Mesendoderm (in vitro differentiated cells): ENCODE results near the gene CCDC18. TPM values are rescaled to one million over a fixed set of nuclear protein-coding genes. Genes with fewer than 3 reads are reported as not detected.

ENCODE experiments used
- DNase-seq: peaks from one replicate; pipeline ENCODE4 v3.0.0; 2013
- H2AK5ac ChIP-seq: 2 replicates; pipeline ENCODE4 v1.6.1; 2013; ENCODE audit warnings: low read length, inconsistent platforms
- H2BK120ac ChIP-seq: 2 replicates; pipeline ENCODE4 v1.6.1; 2013; ENCODE audit warnings: low read depth, mild to moderate bottlenecking, low read length, moderate library complexity, mixed read lengths
- H2BK15ac ChIP-seq: replicated peaks from 2 replicates; pipeline ENCODE4 v1.6.1; 2013; ENCODE audit warnings: low read depth, mild to moderate bottlenecking, moderate library complexity
- H2BK5ac ChIP-seq: 2 replicates; pipeline ENCODE4 v1.6.1; 2013; ENCODE audit warnings: low read length, inconsistent platforms
- H3K18ac ChIP-seq: 2 replicates; pipeline ENCODE4 v1.6.1; 2013; ENCODE audit warnings: mild to moderate bottlenecking, low read length, mixed read lengths
- H3K23ac ChIP-seq: one replicate; pipeline ENCODE4 v1.6.1; 2013; ENCODE audit warnings: low read length
- H3K27ac ChIP-seq: 2 replicates; pipeline ENCODE4 v1.5.1; 2013; ENCODE audit warnings: low read depth, mild to moderate bottlenecking, inconsistent platforms, low read length, moderate library complexity
- H3K27me3 ChIP-seq: 2 replicates; pipeline ENCODE4 v1.6.1; 2013; ENCODE audit warnings: low read length, control low read depth, mild to moderate bottlenecking, inconsistent platforms; ENCODE audit not compliant: insufficient read depth, poor library complexity
- H3K36me3 ChIP-seq: 2 replicates; pipeline ENCODE4 v1.6.1; 2013; ENCODE audit warnings: low read length, inconsistent platforms; ENCODE audit not compliant: control insufficient read depth, insufficient read depth
- H3K4ac ChIP-seq: one replicate; pipeline ENCODE4 v1.6.1; 2013; ENCODE audit warnings: low read depth, mild to moderate bottlenecking, low read length, moderate library complexity
- H3K4me1 ChIP-seq: 2 replicates; pipeline ENCODE4 v1.6.1; 2013; ENCODE audit warnings: low read depth, low read length, inconsistent platforms; ENCODE audit not compliant: control insufficient read depth
- H3K4me2 ChIP-seq: 2 replicates; pipeline ENCODE4 v1.6.1; 2013; ENCODE audit warnings: low read length
- H3K4me3 ChIP-seq: 2 replicates; pipeline ENCODE4 v1.5.1; 2013; ENCODE audit warnings: mild to moderate bottlenecking, low read length
- H3K56ac ChIP-seq: one replicate; pipeline ENCODE4 v1.6.1; 2013; ENCODE audit warnings: low read length
- H3K79me1 ChIP-seq: 2 replicates; pipeline ENCODE4 v1.6.1; 2013; ENCODE audit warnings: low read length, inconsistent platforms
- H3K79me2 ChIP-seq: 2 replicates; pipeline ENCODE4 v1.6.1; 2013; ENCODE audit warnings: mild to moderate bottlenecking, low read length; ENCODE audit not compliant: control insufficient read depth, insufficient read depth
- H3K9ac ChIP-seq: 2 replicates; pipeline ENCODE4 v1.6.1; 2013; ENCODE audit warnings: low read length, inconsistent platforms
- H4K5ac ChIP-seq: one replicate; pipeline ENCODE4 v1.6.1; 2013; ENCODE audit warnings: low read length
- H4K8ac ChIP-seq: one replicate; pipeline ENCODE4 v1.6.1; 2013; ENCODE audit warnings: low read depth, mild to moderate bottlenecking, control low read depth, low read length, moderate library complexity
- WGBS: extraction: QIAGEN DNeasy Blood & Tissue Kit; methylation state at CpG from one replicate; pipeline ENCODE4 v1.1.7; 2013; ENCODE audit warnings: low lambda C conversion rate, missing lambda C conversion rate; ENCODE audit not compliant: insufficient coverage; ENCODE audit errors: extremely low coverage; 5-methylcytosine and 5-hydroxymethylcytosine counted together
- polyA plus RNA-seq, 2 experiments: library from polyadenylated mRNA; stranded (reverse); fragments of 200-250 nt; gene quantifications; one replicate each; pipeline ENCODE4 v1.2.3, GENCODE V29; 2013

CCDC18 gene, protein sequence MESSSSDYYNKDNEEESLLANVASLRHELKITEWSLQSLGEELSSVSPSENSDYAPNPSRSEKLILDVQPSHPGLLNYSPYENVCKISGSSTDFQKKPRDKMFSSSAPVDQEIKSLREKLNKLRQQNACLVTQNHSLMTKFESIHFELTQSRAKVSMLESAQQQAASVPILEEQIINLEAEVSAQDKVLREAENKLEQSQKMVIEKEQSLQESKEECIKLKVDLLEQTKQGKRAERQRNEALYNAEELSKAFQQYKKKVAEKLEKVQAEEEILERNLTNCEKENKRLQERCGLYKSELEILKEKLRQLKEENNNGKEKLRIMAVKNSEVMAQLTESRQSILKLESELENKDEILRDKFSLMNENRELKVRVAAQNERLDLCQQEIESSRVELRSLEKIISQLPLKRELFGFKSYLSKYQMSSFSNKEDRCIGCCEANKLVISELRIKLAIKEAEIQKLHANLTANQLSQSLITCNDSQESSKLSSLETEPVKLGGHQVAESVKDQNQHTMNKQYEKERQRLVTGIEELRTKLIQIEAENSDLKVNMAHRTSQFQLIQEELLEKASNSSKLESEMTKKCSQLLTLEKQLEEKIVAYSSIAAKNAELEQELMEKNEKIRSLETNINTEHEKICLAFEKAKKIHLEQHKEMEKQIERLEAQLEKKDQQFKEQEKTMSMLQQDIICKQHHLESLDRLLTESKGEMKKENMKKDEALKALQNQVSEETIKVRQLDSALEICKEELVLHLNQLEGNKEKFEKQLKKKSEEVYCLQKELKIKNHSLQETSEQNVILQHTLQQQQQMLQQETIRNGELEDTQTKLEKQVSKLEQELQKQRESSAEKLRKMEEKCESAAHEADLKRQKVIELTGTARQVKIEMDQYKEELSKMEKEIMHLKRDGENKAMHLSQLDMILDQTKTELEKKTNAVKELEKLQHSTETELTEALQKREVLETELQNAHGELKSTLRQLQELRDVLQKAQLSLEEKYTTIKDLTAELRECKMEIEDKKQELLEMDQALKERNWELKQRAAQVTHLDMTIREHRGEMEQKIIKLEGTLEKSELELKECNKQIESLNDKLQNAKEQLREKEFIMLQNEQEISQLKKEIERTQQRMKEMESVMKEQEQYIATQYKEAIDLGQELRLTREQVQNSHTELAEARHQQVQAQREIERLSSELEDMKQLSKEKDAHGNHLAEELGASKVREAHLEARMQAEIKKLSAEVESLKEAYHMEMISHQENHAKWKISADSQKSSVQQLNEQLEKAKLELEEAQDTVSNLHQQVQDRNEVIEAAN (N-terminal part only)
- polyA plus RNA-seq (2013, experiment 1 of 2): 11.2 TPM
- polyA plus RNA-seq (2013, experiment 2 of 2): 11.3 TPM

- peak within 1 kb of the TSS; percentile 80 for H3K4me2 ChIP-seq
- peaks cover 20% of the 10 kb centered on the region for H3K79me2 ChIP-seq
- no peak within 1 kb of the TSS for H4K5ac ChIP-seq
- peak within 1 kb of the TSS; percentile 92 for H2BK5ac ChIP-seq
- H3K36me3 ChIP-seq: no peaks in the 10 kb centered on the region
- H2BK120ac ChIP-seq: no peak within 1 kb of the TSS
- H3K27me3 ChIP-seq: no peaks in the 10 kb centered on the region
- no peak within 1 kb of the TSS for H4K8ac ChIP-seq
- peaks cover 6% of the 10 kb centered on the region for H3K79me1 ChIP-seq
- DNase-seq: peak; percentile 82
- no CpG with 5 or more reads among the region's 43 CpGs for WGBS
- H3K4me3 ChIP-seq: peak within 1 kb of the TSS; percentile 96
- no peak within 1 kb of the TSS for H2BK15ac ChIP-seq
- H3K23ac ChIP-seq: peak within 1 kb of the TSS; percentile 67
- peak within 1 kb of the TSS; percentile 44 for H3K4ac ChIP-seq
- H3K56ac ChIP-seq: peak within 1 kb of the TSS; percentile 97
- H3K27ac ChIP-seq: peak within 1 kb of the TSS; percentile 93
- H3K4me1 ChIP-seq: no peaks in the 10 kb centered on the region
- peak within 1 kb of the TSS; percentile 89 for H3K18ac ChIP-seq
- H2AK5ac ChIP-seq: no peak within 1 kb of the TSS
- H3K9ac ChIP-seq: peak within 1 kb of the TSS; percentile 98
These were observed at the start of gene CCDC18 for GRCh38 chr1:93180723-93181613. TSS of gene CCDC18 (plus strand) at chr1:93180724. CDS start at chr1:93183362, 2,638 bp downstream.

GRCh38 chr1:93132638-93133037 lies 47.9 kb upstream of the CCDC18 start:
- H4K5ac ChIP-seq: no peak overlapping the region
- H2BK15ac ChIP-seq: no peak overlapping the region
- H3K23ac ChIP-seq: no peak overlapping the region
- no peaks in the 10 kb centered on the region for H3K79me2 ChIP-seq
- H3K79me1 ChIP-seq: no peaks in the 10 kb centered on the region
- peaks cover 2% of the 10 kb centered on the region for H3K36me3 ChIP-seq
- no peak overlapping the region for H4K8ac ChIP-seq
- no peak overlapping the region for H2AK5ac ChIP-seq
- H3K4me3 ChIP-seq: no peak overlapping the region
- no peak overlapping the region for H3K9ac ChIP-seq
- no peaks in the 10 kb centered on the region for H3K27me3 ChIP-seq
- DNase-seq: no peak
- no peak overlapping the region for H3K27ac ChIP-seq
- no peak overlapping the region for H3K18ac ChIP-seq
- H3K56ac ChIP-seq: no peak overlapping the region
- H3K4me2 ChIP-seq: no peak overlapping the region
- H2BK120ac ChIP-seq: no peak overlapping the region
- H3K4ac ChIP-seq: no peak overlapping the region
- H2BK5ac ChIP-seq: no peak overlapping the region
- no peaks in the 10 kb centered on the region for H3K4me1 ChIP-seq

DNA sequence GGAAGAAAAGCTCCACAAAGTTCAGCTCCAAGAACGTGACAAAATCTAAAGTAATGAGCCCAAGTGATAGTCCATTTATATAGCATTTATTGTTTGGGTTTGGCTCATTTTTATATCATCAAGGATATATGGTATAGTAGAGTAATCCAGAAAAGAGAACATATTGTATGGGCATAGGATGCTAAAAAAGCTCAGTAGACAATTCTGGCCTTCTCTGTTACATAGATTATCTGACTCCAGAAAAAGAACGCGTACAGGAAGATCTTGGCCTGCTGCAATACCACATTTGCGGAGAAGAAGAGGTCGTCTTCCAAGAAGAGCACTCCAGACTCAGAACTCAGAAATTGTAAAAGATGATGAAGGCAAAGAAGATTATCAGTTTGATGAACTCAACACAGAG lies 44.1 kb upstream of the CCDC18 start:
- Histone ChIP-seq H3K4me1 (no peaks in the 10 kb centered on the region), H3K4me3 (no peak overlapping the region), H2BK5ac (no peak overlapping the region), H2BK15ac (no peak overlapping the region), H2BK120ac (no peak overlapping the region), H4K5ac (no peak overlapping the region), H3K18ac (no peak overlapping the region), H3K23ac (no peak overlapping the region), H3K79me2 (no peaks in the 10 kb centered on the region), H2AK5ac (no peak overlapping the region), H3K4me2 (no peak overlapping the region), H3K27ac (no peak overlapping the region), H4K8ac (no peak overlapping the region), H3K36me3 (peaks cover 2% of the 10 kb centered on the region), H3K27me3 (no peaks in the 10 kb centered on the region), H3K56ac (no peak overlapping the region), H3K4ac (no peak overlapping the region), H3K9ac (no peak overlapping the region), H3K79me1 (no peaks in the 10 kb centered on the region)
- WGBS: no CpG with 5 or more reads among the region's 5 CpGs
- DNase-seq: no peak

GRCh38 chr1:93137604-93138292 lies 42.8 kb upstream of the CCDC18 start:
- Histone ChIP-seq H4K8ac (no peak overlapping the region), H3K9ac (no peak overlapping the region), H3K79me1 (no peaks in the 10 kb centered on the region), H3K27ac (no peak overlapping the region), H3K56ac (no peak overlapping the region), H2BK120ac (no peak overlapping the region), H3K4me1 (no peaks in the 10 kb centered on the region), H2BK5ac (no peak overlapping the region), H3K4me3 (no peak overlapping the region), H3K79me2 (no peaks in the 10 kb centered on the region), H3K23ac (no peak overlapping the region), H3K4me2 (no peak overlapping the region), H3K18ac (no peak overlapping the region), H4K5ac (no peak overlapping the region), H3K27me3 (no peaks in the 10 kb centered on the region), H2AK5ac (no peak overlapping the region), H3K36me3 (peaks cover 2% of the 10 kb centered on the region), H3K4ac (no peak overlapping the region), H2BK15ac (no peak overlapping the region)
- WGBS: no CpG with 5 or more reads among the region's 3 CpGs
- no peak for DNase-seq
